Neural cell (in vitro differentiated cells): Measurements from ENCODE around the gene ARSK. TPM values are rescaled to one million over a fixed set of nuclear protein-coding genes. Genes with fewer than 3 reads are reported as not detected.

Experiments used
- H2AFZ ChIP-seq: fragments of 200-600, 300-800 bp; sonication (generic), shearing (Covaris generic); 2 replicates; pipeline ENCODE4 v1.6.0; 2014; ENCODE audit warnings: low read depth, mild to moderate bottlenecking, antibody characterized with exemption, low read length, moderate library complexity
- H3F3A ChIP-seq: fragments of 200-600 bp; shearing (Covaris generic); 2 replicates; pipeline ENCODE4 v1.6.1; 2016; ENCODE audit warnings: mild to moderate bottlenecking, moderate library complexity, mixed read lengths, antibody characterized with exemption, low read length; ENCODE audit not compliant: insufficient read depth, poor library complexity, severe bottlenecking
- H3K27ac ChIP-seq: fragments of 200-600, 300-800 bp; sonication (generic), shearing (Covaris generic); 2 replicates; pipeline ENCODE4 v1.5.1; 2014; ENCODE audit warnings: mild to moderate bottlenecking, low read length, moderate library complexity
- H3K27me3 ChIP-seq: fragments of 300-800, 200-600 bp; sonication (generic), shearing (Covaris generic); 2 replicates; pipeline ENCODE4 v1.6.0; 2014; ENCODE audit warnings: mild to moderate bottlenecking, low read depth, low read length, moderate library complexity; ENCODE audit not compliant: insufficient read depth
- H3K36me3 ChIP-seq: fragments of 300-800, 200-600 bp; sonication (generic), shearing (Covaris generic); 2 replicates; pipeline ENCODE4 v1.5.1; 2014; ENCODE audit warnings: mild to moderate bottlenecking, antibody characterized with exemption, low read length, moderate library complexity; ENCODE audit not compliant: insufficient read depth
- H3K4me2 ChIP-seq: fragments of 300-800, 200-600 bp; sonication (generic), shearing (Covaris generic); 2 replicates; pipeline ENCODE4 v1.6.0; 2014; ENCODE audit warnings: mild to moderate bottlenecking, low read length
- H3K4me3 ChIP-seq: fragments of 300-800, 200-600 bp; sonication (generic), shearing (Covaris generic); 2 replicates; pipeline ENCODE4 v1.5.1; 2014; ENCODE audit warnings: mild to moderate bottlenecking, low read length, moderate library complexity
- H3K79me2 ChIP-seq: fragments of 200-600 bp; shearing (Covaris generic); replicated peaks from 2 replicates; pipeline ENCODE4 v1.6.0; 2014; ENCODE audit warnings: mild to moderate bottlenecking, low read length, moderate library complexity; ENCODE audit not compliant: insufficient read depth
- H3K9ac ChIP-seq: fragments of 300-800, 200-600 bp; sonication (generic), shearing (Covaris generic); 2 replicates; pipeline ENCODE4 v1.6.1; 2016; ENCODE audit warnings: mild to moderate bottlenecking, low read length, mixed read lengths
- H3K9me2 ChIP-seq: fragments of 200-600 bp; shearing (Covaris generic); 2 replicates; pipeline ENCODE4 v1.6.1; 2016; ENCODE audit warnings: mild to moderate bottlenecking, low read length, mixed read lengths; ENCODE audit not compliant: insufficient read depth
- H3K9me3 ChIP-seq: fragments of 200-600, 300-800 bp; sonication (generic), shearing (Covaris generic); 2 replicates; pipeline ENCODE4 v1.6.1; 2016; ENCODE audit warnings: mild to moderate bottlenecking, mixed run types, low read length, moderate library complexity, mixed read lengths
- H4K20me1 ChIP-seq: fragments of 200-600 bp; shearing (Covaris generic); 2 replicates; pipeline ENCODE4 v1.6.1; 2016; ENCODE audit warnings: mild to moderate bottlenecking, mixed run types; ENCODE audit not compliant: insufficient read depth
- EP300 ChIP-seq: fragments of 450-650 bp; conservative IDR thresholded peaks from 2 replicates; pipeline ENCODE4 v1.6.1; 2014; ENCODE audit warnings: antibody characterized with exemption, mild to moderate bottlenecking, moderate library complexity; ENCODE audit not compliant: poor library complexity, severe bottlenecking
- EZH2 ChIP-seq: fragments of 200-600, 300-800 bp; shearing (Covaris generic), sonication (generic); IDR thresholded peaks from 2 replicates; pipeline ENCODE4 v1.6.1; 2014; ENCODE audit warnings: antibody characterized with exemption, low read length, borderline replicate concordance, mild to moderate bottlenecking; ENCODE audit not compliant: insufficient read depth, poor library complexity, severe bottlenecking
- MXI1 ChIP-seq: fragments of 450-650 bp; conservative IDR thresholded peaks from 2 replicates; pipeline ENCODE4 v1.6.1; 2014; ENCODE audit warnings: antibody characterized with exemption, mild to moderate bottlenecking; ENCODE audit not compliant: poor library complexity, severe bottlenecking
- POLR2AphosphoS5 ChIP-seq: IDR thresholded peaks from 2 replicates; pipeline ENCODE4 v1.6.1; 2012
- RAD21 ChIP-seq: fragments of 450-650 bp; conservative IDR thresholded peaks from 2 replicates; pipeline ENCODE4 v1.6.1; 2014; ENCODE audit warnings: antibody characterized with exemption, mild to moderate bottlenecking, moderate library complexity
- SMC3 ChIP-seq: fragments of 450-650 bp; conservative IDR thresholded peaks from 2 replicates; pipeline ENCODE4 v1.6.1; 2014; ENCODE audit warnings: antibody characterized with exemption, mild to moderate bottlenecking, moderate library complexity; ENCODE audit not compliant: poor library complexity
- TAF1 ChIP-seq: IDR thresholded peaks from 2 replicates; pipeline ENCODE4 v1.6.1; 2012; ENCODE audit warnings: low read depth
- polyA plus RNA-seq: library from polyadenylated mRNA; depleted of rRNA; stranded (reverse); fragments of >200 nt; gene quantifications from 2 replicates; pipeline ENCODE4 v1.2.3, GENCODE V29; 2014
- TF ChIP-seq, protein P1 (sequence below): IDR thresholded peaks from 2 replicates; pipeline ENCODE4 v1.6.1; 2012; ENCODE audit warnings: borderline replicate concordance
- TF ChIP-seq, protein P2 (sequence below): fragments of 450-650 bp; IDR thresholded peaks from 2 replicates; pipeline ENCODE4 v1.5.1; 2014; ENCODE audit warnings: antibody characterized with exemption, mild to moderate bottlenecking, moderate library complexity; ENCODE audit not compliant: poor library complexity, severe bottlenecking

ARSK gene
- polyA plus RNA-seq, 1 donor from 2014 or later, result 2.8 TPM

DNA sequence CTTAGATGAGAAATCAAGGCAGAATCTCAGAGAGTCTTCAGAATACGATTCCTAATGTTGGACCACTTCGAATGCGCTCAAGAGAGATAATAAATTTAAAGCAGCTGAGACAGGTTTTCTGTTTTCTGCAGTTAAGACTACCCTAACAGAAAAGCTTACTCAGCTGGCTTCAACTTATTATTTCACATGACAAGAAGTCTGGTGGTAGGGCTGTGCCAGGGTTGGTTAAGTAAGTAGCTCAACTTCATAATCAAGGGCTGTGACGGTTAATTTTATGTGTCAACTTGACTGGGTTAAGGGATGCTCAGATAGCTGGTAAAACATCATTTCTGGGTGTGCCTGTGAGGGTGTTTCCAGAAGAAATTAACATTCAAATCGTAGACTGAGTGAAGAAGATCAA lies 68.8 kb downstream of the ARSK start:
- H3K27me3 ChIP-seq, result peaks cover 29% of the 10 kb centered on the region
- H3K9ac ChIP-seq, result no peak overlapping the region
- H3K27ac ChIP-seq, result no peak overlapping the region
- no peaks in the 10 kb centered on the region for H3K36me3 ChIP-seq
- no peak overlapping the region for H3K4me3 ChIP-seq
- H3K9me3 ChIP-seq, result no peaks in the 10 kb centered on the region
- peaks cover 10% of the 10 kb centered on the region for H3F3A ChIP-seq
- H3K9me2 ChIP-seq, result no peaks in the 10 kb centered on the region
- no peaks in the 10 kb centered on the region for H4K20me1 ChIP-seq
- TF ChIP-seq RAD21 (no peak), SMC3 (no peak), MXI1 (no peak)
- H3K79me2 ChIP-seq, result no peaks in the 10 kb centered on the region
- no peak overlapping the region for H2AFZ ChIP-seq
- no peak overlapping the region for H3K4me2 ChIP-seq

DNA sequence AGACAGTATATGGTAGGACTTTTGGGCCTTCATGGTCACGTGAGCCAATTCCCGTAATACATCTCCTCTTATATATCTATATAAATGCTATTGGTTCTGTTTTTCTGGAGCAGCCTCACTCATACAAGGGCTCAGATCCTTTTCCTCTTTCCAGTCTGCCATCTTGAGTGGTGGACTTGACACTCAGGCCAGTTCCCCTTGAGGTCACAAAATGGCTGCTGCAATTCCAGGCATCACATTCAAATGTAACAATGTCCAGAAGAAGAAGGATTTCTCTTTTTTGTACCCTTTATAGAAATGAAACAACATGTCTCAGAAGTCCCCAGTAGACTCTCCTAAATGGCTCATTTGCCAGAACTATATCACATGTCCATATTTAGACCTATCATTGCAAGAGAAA lies 69.5 kb downstream of the ARSK start:
- Histone ChIP-seq H3K27me3 (peaks cover 23% of the 10 kb centered on the region), H3K27ac (no peak overlapping the region)
- TF ChIP-seq, protein P1, sequence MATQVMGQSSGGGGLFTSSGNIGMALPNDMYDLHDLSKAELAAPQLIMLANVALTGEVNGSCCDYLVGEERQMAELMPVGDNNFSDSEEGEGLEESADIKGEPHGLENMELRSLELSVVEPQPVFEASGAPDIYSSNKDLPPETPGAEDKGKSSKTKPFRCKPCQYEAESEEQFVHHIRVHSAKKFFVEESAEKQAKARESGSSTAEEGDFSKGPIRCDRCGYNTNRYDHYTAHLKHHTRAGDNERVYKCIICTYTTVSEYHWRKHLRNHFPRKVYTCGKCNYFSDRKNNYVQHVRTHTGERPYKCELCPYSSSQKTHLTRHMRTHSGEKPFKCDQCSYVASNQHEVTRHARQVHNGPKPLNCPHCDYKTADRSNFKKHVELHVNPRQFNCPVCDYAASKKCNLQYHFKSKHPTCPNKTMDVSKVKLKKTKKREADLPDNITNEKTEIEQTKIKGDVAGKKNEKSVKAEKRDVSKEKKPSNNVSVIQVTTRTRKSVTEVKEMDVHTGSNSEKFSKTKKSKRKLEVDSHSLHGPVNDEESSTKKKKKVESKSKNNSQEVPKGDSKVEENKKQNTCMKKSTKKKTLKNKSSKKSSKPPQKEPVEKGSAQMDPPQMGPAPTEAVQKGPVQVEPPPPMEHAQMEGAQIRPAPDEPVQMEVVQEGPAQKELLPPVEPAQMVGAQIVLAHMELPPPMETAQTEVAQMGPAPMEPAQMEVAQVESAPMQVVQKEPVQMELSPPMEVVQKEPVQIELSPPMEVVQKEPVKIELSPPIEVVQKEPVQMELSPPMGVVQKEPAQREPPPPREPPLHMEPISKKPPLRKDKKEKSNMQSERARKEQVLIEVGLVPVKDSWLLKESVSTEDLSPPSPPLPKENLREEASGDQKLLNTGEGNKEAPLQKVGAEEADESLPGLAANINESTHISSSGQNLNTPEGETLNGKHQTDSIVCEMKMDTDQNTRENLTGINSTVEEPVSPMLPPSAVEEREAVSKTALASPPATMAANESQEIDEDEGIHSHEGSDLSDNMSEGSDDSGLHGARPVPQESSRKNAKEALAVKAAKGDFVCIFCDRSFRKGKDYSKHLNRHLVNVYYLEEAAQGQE, result no peak
- no peak for TF ChIP-seq MXI1
- no peak for TF ChIP-seq TAF1
- TF ChIP-seq EZH2, result no peak
- TF ChIP-seq RAD21, result no peak
- no peak for TF ChIP-seq POLR2AphosphoS5
- TF ChIP-seq, protein P2, sequence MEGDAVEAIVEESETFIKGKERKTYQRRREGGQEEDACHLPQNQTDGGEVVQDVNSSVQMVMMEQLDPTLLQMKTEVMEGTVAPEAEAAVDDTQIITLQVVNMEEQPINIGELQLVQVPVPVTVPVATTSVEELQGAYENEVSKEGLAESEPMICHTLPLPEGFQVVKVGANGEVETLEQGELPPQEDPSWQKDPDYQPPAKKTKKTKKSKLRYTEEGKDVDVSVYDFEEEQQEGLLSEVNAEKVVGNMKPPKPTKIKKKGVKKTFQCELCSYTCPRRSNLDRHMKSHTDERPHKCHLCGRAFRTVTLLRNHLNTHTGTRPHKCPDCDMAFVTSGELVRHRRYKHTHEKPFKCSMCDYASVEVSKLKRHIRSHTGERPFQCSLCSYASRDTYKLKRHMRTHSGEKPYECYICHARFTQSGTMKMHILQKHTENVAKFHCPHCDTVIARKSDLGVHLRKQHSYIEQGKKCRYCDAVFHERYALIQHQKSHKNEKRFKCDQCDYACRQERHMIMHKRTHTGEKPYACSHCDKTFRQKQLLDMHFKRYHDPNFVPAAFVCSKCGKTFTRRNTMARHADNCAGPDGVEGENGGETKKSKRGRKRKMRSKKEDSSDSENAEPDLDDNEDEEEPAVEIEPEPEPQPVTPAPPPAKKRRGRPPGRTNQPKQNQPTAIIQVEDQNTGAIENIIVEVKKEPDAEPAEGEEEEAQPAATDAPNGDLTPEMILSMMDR, result no peak
- no peak for TF ChIP-seq EP300
- no peak for TF ChIP-seq SMC3

DNA sequence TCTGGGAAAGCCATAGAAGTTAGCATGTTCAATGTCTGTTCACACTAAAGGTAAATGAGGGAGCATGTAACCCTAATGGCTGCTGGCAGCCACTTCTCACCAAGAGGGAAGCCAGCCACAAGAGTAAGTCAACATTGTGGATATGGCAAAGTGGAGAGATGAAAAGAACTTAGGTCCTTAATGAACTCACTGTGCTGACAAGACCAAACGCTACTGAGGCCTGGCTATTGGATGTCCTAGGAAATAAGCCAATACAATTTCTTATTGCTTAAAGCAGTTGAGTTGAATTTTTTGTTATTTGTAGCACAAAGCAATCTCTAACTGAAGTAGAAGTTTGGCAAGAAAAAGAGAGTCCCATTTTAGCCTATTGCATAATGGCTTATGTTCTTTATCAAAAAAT lies 71.8 kb downstream of the ARSK start:
- peaks cover 8% of the 10 kb centered on the region for H3F3A ChIP-seq
- no peak overlapping the region for H3K4me3 ChIP-seq
- no peaks in the 10 kb centered on the region for H3K9me2 ChIP-seq
- H3K4me2 ChIP-seq, result no peak overlapping the region
- no peak overlapping the region for H3K27ac ChIP-seq
- no peaks in the 10 kb centered on the region for H4K20me1 ChIP-seq
- no peak overlapping the region for H2AFZ ChIP-seq
- no peak overlapping the region for H3K9ac ChIP-seq
- H3K27me3 ChIP-seq, result peaks cover 11% of the 10 kb centered on the region
- H3K36me3 ChIP-seq, result no peaks in the 10 kb centered on the region
- TF ChIP-seq EP300 (no peak), MXI1 (no peak), EZH2 (no peak), SMC3 (no peak), RAD21 (no peak), POLR2AphosphoS5 (no peak), TAF1 (no peak)
- TF ChIP-seq, protein P1, result no peak
- TF ChIP-seq, protein P2, result no peak
- H3K9me3 ChIP-seq, result no peaks in the 10 kb centered on the region
- H3K79me2 ChIP-seq, result no peaks in the 10 kb centered on the region

More for the DNA sequence above, 69.5 kb downstream of the ARSK start:
- Histone ChIP-seq H3K36me3 (no peaks in the 10 kb centered on the region), H4K20me1 (no peaks in the 10 kb centered on the region), H3K4me3 (no peak overlapping the region), H3K9ac (no peak overlapping the region), H3K4me2 (no peak overlapping the region), H3K79me2 (no peaks in the 10 kb centered on the region), H3K9me3 (no peaks in the 10 kb centered on the region), H3K9me2 (no peaks in the 10 kb centered on the region), H2AFZ (no peak overlapping the region), H3F3A (peaks cover 10% of the 10 kb centered on the region)
